ENCODE results near the gene PADI4.

Gene PADI4, protein sequence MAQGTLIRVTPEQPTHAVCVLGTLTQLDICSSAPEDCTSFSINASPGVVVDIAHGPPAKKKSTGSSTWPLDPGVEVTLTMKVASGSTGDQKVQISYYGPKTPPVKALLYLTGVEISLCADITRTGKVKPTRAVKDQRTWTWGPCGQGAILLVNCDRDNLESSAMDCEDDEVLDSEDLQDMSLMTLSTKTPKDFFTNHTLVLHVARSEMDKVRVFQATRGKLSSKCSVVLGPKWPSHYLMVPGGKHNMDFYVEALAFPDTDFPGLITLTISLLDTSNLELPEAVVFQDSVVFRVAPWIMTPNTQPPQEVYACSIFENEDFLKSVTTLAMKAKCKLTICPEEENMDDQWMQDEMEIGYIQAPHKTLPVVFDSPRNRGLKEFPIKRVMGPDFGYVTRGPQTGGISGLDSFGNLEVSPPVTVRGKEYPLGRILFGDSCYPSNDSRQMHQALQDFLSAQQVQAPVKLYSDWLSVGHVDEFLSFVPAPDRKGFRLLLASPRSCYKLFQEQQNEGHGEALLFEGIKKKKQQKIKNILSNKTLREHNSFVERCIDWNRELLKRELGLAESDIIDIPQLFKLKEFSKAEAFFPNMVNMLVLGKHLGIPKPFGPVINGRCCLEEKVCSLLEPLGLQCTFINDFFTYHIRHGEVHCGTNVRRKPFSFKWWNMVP

DNA sequence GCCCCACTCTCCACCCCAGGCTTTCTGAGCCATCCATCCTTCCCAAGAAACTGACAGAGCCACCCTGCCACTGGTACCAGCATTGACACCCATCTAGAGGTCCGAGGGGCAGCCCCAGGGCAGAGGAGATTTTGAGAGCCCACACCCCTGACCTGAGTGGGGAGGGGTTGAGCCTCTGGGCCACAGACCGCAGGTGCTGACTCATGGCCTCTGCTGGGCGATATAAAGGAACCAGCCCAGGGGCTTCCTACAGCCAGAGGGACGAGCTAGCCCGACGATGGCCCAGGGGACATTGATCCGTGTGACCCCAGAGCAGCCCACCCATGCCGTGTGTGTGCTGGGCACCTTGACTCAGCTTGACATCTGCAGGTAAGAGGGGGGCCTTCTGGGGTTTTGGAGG, at the start of gene PADI4:
PADI4 (plus strand) TSS at position 252 of the 400 bp plus-strand sequence; CDS start at position 278, 26 bp downstream.
- no peak for DNase-seq (ENCODE audit: low read depth in 2 of 2)

DNA sequence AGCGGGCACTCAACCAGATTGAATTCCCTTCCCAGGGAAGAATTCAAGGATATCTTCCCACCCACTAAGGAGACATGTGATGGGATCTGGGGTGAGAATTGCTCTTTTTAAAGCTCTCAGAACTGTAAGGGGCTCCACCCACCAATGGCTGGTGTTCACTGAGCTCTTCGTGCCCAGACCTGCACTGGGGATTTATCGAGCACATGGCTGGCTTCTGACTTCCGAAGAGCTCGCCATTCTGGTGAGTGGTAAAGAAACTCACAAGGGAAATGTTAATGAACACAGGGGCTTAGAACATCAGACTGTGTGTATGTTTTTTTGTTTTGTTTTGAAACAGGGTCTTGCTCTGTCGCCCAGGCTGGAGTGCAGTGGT, 49.3 kb upstream of the PADI4 start:
- DNase-seq (ENCODE audit: low read depth in 2 of 2) = no peak

- no peak for DNase-seq (ENCODE audit: low read depth in 2 of 2)
Observed at GRCh38 chr1:17259233-17259873, 48.6 kb upstream of the PADI4 start.

DNA sequence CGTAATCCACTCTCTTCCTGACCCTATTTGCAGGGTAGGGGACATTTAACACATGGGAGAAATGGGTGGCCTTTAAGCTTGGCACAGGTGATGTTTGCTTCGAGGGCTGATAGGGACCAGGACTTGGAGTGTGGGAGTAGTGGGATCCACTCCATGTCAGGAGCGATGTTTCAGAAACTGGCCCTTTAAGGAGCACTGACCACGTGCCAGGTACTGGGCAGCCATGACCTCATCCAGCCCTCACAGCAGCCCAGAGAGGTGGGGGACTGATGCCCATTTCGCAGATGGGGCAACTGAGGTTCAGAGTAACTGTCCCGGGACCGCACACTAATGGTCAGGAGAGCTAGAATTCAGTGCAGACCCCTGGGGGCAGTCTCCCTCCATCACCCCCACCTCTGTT, 47.7 kb upstream of the PADI4 start:
- DNase-seq (ENCODE audit: low read depth in 2 of 2) = no peak

GRCh38 chr1:17260738-17261137, 47.3 kb upstream of the PADI4 start:
- DNase-seq (ENCODE audit: low read depth in 2 of 2) = no peak

- no peak for DNase-seq (ENCODE audit: low read depth in 2 of 2)
Observed at GRCh38 chr1:17263936-17264335, 44.1 kb upstream of the PADI4 start.

DNA sequence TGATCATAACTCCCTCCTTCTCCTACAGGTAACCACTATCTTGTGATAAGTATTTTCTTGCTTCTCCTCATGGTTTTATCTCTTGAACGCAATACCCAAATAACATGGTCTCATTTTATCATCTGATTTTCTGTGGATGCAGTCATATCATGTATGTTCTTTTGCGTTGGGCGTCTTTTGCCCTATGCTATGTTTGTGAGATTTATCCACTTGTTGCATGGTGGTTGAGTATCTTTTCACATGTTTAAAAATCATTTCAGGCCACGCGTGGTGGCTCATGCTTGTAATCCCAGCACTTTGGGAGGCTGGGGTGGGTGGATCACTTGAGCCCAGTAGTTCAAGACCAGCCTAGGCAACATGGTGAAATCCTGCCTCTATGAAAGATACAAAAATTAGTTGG, 43.5 kb upstream of the PADI4 start:
- no peak for DNase-seq (ENCODE audit: low read depth in 2 of 2)

GRCh38 chr1:17265162-17265561, 42.8 kb upstream of the PADI4 start:
- DNase-seq (ENCODE audit: low read depth in 2 of 2) = no peak

GRCh38 chr1:17265950-17266349, 42.0 kb upstream of the PADI4 start:
- no peak for DNase-seq (ENCODE audit: low read depth in 2 of 2)

- no peak for DNase-seq (ENCODE audit: low read depth in 2 of 2)
Observed at GRCh38 chr1:17270891-17271765, 36.9 kb upstream of the PADI4 start.

DNA sequence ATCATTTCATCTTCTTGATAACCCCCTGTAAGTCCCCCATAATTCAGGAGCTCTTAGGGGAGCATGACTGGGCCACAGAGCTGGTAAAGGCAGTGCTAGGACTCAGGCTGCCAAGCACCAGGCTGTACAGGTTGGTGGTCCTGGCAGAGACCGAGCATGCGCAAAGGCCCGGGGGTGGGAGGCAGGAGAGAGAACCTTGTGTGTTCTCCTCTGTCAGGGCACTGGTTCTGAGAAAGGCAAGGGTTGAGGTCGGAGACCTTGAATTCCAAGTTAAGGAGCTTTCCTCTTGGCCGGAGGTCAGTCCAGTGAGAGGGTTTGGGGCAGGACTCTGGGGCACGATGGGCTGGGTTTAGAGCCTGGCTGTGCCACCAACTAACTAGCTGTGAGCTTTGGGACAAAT, 35.9 kb upstream of the PADI4 start:
- DNase-seq (ENCODE audit: low read depth in 2 of 2) = no peak

DNA sequence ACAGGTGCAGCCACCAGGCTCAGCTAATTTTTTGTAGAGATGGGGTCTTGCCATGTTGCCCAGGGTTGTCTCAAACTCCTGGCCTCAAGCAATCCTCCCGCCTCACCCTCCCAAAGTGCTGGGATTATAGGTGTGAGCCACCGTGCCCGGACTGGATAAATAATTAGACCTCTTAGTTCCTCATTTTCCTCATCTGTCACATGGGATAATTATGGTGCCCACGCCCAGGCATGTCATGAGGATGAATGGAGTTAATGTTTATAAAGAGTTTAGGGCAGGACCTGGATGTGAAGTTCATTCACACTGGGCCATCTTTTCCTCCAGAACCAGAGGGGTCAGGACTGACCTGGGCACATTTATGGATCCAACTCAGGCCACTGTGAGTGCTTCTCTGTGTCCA, 35.4 kb upstream of the PADI4 start:
- no peak for DNase-seq (ENCODE audit: low read depth in 2 of 2)

- DNase-seq (ENCODE audit: low read depth in 2 of 2) = no peak
Observed at GRCh38 chr1:17273096-17273495, 34.9 kb upstream of the PADI4 start.

DNA sequence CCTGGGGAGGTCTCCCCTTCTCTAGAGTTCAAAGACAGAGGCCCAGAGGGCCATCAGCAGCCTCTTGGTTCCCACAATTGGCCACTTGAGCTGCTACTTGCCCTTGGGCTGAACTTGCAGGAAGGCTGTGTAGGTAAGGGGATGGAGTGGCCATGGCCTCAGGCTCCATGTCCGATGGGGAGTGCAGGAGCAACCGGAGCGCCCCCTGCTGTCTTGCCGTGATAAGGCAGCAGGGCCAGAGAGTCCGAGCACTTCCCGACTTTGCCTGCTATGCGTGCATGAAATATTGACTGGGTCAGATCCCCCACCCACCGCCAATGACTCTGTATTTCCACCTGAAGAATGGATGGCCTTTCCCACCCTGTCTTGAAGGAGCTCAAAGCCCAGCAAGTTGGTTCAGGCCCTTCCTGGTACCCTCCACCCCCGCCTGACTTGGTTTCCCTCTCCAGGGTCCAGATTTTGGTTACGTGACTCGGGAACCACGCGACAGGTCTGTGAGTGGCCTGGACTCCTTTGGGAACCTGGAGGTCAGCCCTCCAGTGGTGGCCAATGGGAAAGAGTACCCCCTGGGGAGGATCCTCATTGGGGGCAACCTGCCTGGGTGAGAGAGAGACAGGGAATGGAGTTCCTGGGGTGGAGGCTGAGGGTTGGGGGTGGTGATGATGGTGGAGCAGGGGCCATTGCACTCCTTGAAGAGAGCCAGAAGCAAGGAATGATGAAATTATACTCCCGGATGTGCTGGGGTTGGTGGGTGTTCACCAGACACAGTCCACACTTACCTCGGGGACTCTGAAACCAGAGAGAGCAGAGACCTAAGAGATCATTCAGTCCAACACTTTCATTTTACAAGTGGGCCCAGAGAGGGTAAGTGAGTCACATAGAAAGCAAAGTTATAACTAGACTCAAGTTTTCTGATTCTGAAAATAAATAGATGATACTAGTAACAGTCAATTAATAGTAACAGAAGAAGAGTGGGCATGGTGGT, 33.5 kb upstream of the PADI4 start:
- no peak for DNase-seq (ENCODE audit: low read depth in 2 of 2)

DNA sequence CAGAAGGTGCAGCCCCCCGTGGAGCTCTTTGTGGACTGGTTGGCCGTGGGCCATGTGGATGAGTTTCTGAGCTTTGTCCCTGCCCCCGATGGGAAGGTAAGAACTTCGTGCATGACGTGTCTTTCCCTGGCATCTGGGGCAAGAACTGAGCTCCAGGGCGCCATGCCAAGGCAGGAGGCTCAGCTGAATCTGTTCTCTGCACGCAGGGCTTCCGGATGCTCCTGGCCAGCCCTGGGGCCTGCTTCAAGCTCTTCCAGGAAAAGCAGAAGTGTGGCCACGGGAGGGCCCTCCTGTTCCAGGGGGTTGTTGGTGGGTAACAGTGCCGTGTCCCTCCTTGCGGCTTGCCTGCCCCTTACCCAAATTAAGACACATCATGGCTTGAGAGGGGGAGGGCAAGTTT, 31.4 kb upstream of the PADI4 start:
- DNase-seq (ENCODE audit: low read depth in 2 of 2) = no peak

DNA sequence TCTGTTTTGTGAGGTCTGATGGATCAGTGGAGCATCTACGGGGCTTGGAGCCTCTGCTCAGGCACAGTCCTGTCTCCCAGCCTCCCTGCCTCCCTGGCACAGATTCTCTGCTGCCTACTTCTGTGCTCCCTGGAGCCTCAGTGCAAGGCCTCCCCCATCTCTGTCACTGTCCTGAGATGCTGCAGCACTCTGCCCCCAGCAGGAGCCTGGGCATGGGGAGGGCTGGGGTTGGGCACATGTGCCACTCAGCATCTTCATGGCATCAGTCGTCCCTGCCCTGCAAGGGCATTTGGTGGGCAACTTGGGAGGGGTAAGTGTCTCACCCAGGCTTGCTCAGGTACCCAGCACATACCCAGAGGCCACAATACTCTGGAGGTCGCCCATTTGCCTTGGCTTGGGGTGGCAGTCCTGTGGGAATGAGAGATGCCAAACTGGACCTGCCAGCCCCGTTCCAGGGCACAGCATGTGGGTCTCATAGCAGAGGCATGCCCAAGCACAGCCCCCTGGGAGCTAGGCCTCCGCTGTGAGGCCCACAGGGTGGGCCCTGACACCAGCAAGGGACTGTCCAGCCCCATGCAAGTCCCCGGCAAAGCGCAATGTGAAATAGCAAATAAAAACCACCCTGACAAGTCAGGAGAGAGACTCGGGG, 30.4 kb upstream of the PADI4 start:
- DNase-seq (ENCODE audit: low read depth in 2 of 2) = no peak

DNA sequence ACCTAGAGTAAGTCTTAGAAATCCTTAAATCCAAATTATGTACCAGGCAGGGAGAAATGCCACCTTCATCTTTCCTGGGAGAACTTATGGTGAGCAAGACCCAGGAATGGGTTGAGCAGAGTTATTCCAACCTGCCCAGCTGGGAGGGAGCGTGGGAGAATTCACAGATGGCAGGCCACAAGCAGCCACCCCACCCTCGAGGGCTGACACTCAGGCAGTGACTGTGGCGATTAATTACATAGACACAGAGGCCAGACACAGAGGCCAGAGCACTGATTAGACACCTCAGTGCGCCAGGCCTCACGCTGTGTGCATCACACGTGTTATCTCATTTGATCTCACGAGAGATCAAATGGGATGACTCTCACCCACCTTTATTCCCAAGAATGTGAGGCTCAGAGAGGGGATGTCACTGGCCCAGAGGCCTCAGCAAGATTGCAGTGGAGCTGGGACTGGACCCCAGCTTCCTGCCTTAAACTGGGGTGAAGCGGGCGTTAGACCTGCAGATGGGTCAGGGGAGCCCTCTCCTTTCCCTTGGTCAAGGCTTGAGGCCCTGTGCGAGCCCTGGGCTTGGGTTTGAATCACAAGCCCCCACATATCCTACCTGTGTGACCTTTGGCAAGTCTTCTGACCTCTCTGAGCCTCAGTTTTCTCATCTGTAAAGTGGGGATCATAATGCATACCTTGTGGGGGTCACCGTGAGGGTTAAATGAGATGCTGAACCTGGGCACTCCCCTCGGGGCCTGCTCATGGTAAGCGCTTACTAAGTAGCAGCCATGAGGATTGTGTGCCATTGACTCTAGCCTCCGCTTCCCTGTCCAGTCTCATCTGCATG, 28.8 kb upstream of the PADI4 start:
- no peak for DNase-seq (ENCODE audit: low read depth in 2 of 2)

GRCh38 chr1:17280436-17280835, 27.6 kb upstream of the PADI4 start:
- DNase-seq (ENCODE audit: low read depth in 2 of 2) = no peak

DNA sequence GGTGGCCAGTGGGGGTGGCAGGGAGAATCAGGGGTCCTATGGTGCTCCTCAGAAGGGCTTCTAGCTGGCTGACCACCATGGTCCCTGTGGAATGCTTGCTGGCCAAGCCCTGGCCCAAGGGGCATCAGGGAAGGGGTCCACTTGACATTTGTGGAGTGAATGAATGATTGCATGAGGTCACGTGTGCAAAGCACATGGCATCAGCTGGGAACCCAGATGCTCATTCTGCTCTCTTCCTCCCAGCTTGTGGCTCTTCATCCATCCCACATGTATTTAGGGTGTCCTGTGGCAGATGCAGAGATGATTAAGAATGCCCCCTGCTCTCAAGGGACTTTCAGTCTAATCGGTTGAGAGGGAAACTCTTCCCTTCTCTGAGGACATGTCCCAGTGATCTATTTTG, 27.1 kb upstream of the PADI4 start:
- no peak for DNase-seq (ENCODE audit: low read depth in 2 of 2)

Data from stimulated activated CD4-positive, alpha-beta T cell treated with anti-CD3 and anti-CD28 coated beads, Interleukin-1b, Interleukin-23, amount 100 ng/mL, for 1 hour (primary cell).